HepG2 (cell line): ENCODE results near the gene C9orf85. TPM values are rescaled to one million over a fixed set of nuclear protein-coding genes. Genes with fewer than 3 reads are reported as not detected.

Experiments used
- ATAC-seq: fragments of 200-7000 bp; cut with Tn5 transposase; 3 replicates; pipeline ENCODE4 v1.9.1; 2020; ENCODE audit warnings: mild to moderate bottlenecking, moderate library complexity
- BruUV-seq: library from RNA; stranded (reverse); fragments of 400-500 nt; replicated peaks from 2 replicates; lab custom pipeline; 2021; lab: Mats Ljungman, UMichigan
- CTCF ChIA-PET: fragments of 300-600 bp; formaldehyde crosslinking; extraction: SDS; loops from one replicate; lab custom pipeline; 2021; ENCODE audit warnings: low total read pairs, inconsistent platforms, low intra/inter-chr PET ratio; lab: Yijun Ruan, JAX
- POLR2A ChIA-PET: fragments of 350-600 bp; sonication (Branson Sonifier 250); formaldehyde crosslinking; loops from one replicate; lab custom pipeline; 2020; ENCODE audit warnings: antibody characterized with exemption, inconsistent platforms; lab: Yijun Ruan, JAX
- DNase-seq: peaks from one replicate; pipeline ENCODE4 v3.0.0-alpha.2; 2015; ENCODE audit warnings: low spot score
- FAIRE-seq: peaks from 3 replicates; lab custom pipeline; 2011; peaks lifted over from hg19 to GRCh38; lab: Jason Lieb, UNC
- H2AFZ ChIP-seq: one replicate; pipeline ENCODE4 v1.6.1; 2011; ENCODE audit warnings: low read length, inconsistent platforms
- H3K27ac ChIP-seq: fragments of 300-600 bp; 3 replicates; pipeline ENCODE4 v1.8.0; 2011; ENCODE audit warnings: mixed run types, mild to moderate bottlenecking, mixed read lengths, low read length, inconsistent platforms; ENCODE audit not compliant: insufficient read depth; ENCODE audit errors: extremely low read length
- H3K27me3 ChIP-seq, 2 experiments: fragments of 200-600 bp in 1 of 2; 2 replicates in 1 of 2; 3 replicates in 1 of 2; pipeline versions ENCODE4 v1.6.0 to v1.8.0; 2011; ENCODE audit warnings: low read length in 2 of 2, mild to moderate bottlenecking in 2 of 2, moderate library complexity in 2 of 2, inconsistent platforms in 1 of 2; ENCODE audit not compliant: insufficient read depth in 2 of 2, control insufficient read depth in 1 of 2
- H3K36me3 ChIP-seq, 2 experiments: fragments of 200-600 bp in 1 of 2; replicated peaks in 1 of 2; 2 replicates in 1 of 2; 3 replicates in 1 of 2; pipeline versions ENCODE4 v1.5.1 to v1.8.0; 2011; ENCODE audit warnings: low read length in 2 of 2, inconsistent platforms in 1 of 2; ENCODE audit not compliant: insufficient read depth in 2 of 2, control insufficient read depth in 1 of 2
- H3K4me1 ChIP-seq: 2 replicates; pipeline ENCODE4 v1.5.1; 2012; ENCODE audit warnings: low read length, inconsistent platforms; ENCODE audit not compliant: insufficient read depth
- H3K4me2 ChIP-seq: 2 replicates; pipeline ENCODE4 v1.6.0; 2011; ENCODE audit warnings: low read depth, low read length, inconsistent platforms
- H3K4me3 ChIP-seq, 3 experiments: fragments of 200-600 bp in 1 of 3; sonication (generic), shearing (Covaris generic) in 1 of 3; replicated peaks in 1 of 3; 2 replicates each; pipeline ENCODE4 v1.5.1; 2011 to 2016; ENCODE audit warnings: low read length in 3 of 3, inconsistent platforms in 2 of 3, low read depth in 2 of 3, mild to moderate bottlenecking in 2 of 3, control low read depth in 1 of 3, mixed read lengths in 1 of 3; ENCODE audit not compliant: insufficient read depth in 1 of 3
- H3K79me2 ChIP-seq: one replicate; pipeline ENCODE4 v1.6.1; 2011; ENCODE audit warnings: low read length, inconsistent platforms; ENCODE audit not compliant: insufficient read depth
- H3K9ac ChIP-seq: 2 replicates; pipeline ENCODE4 v1.6.0; 2011; ENCODE audit warnings: mild to moderate bottlenecking, low read depth, low read length, inconsistent platforms; ENCODE audit not compliant: insufficient read depth
- H3K9me3 ChIP-seq: 2 replicates; pipeline ENCODE4 v1.5.1; 2012; ENCODE audit warnings: mild to moderate bottlenecking, low read length
- H4K20me1 ChIP-seq: 2 replicates; pipeline ENCODE4 v1.6.0; 2011; ENCODE audit warnings: inconsistent platforms, mild to moderate bottlenecking, low read length, moderate library complexity; ENCODE audit not compliant: insufficient read depth
- CTCF ChIP-seq: sonication (generic); formaldehyde crosslinking; IDR thresholded peaks from 2 replicates; pipeline ENCODE4 v1.5.0; 2020; ENCODE audit warnings: mild to moderate bottlenecking, missing genetic modification reagents, moderate library complexity
- FOXO1 ChIP-seq: sonication (generic); formaldehyde crosslinking; IDR thresholded peaks from 2 replicates; pipeline ENCODE4 v1.4.0; 2020; ENCODE audit warnings: missing genetic modification reagents
- IRX3 ChIP-seq: sonication (generic); formaldehyde crosslinking; IDR thresholded peaks from 2 replicates; pipeline ENCODE4 v1.8.1; 2023; ENCODE audit warnings: mild to moderate bottlenecking, low read depth, missing genetic modification reagents, borderline replicate concordance
- MLLT10 ChIP-seq: sonication (generic); formaldehyde crosslinking; IDR thresholded peaks from 2 replicates; pipeline ENCODE4 v1.4.0; 2020; ENCODE audit warnings: missing genetic modification reagents
- SMC3 ChIP-seq: IDR thresholded peaks from 2 replicates; pipeline ENCODE4 v1.6.1; 2011; ENCODE audit warnings: low read length, improper control_type of control experiment
- SOX5 ChIP-seq: IDR thresholded peaks from 2 replicates; pipeline ENCODE4 v1.6.1; 2016; ENCODE audit warnings: borderline replicate concordance
- STAG1 ChIP-seq: sonication (generic); formaldehyde crosslinking; IDR thresholded peaks from 2 replicates; pipeline ENCODE4 v1.4.0; 2020; ENCODE audit warnings: missing genetic modification reagents
- TEAD3 ChIP-seq: optimal IDR thresholded peaks from 2 replicates; pipeline ENCODE3; 2016; ENCODE audit warnings: borderline replicate concordance
- ZNF124 ChIP-seq: sonication (generic); formaldehyde crosslinking; IDR thresholded peaks from 2 replicates; pipeline ENCODE4 v1.4.0; 2020; ENCODE audit warnings: missing genetic modification reagents
- WGBS: methylation state at CpG from one replicate; pipeline ENCODE4 v1.1.6; 2017; ENCODE audit warnings: low lambda C conversion rate; 5-methylcytosine and 5-hydroxymethylcytosine counted together
- in situ Hi-C: cut with HindIII; loops from 2 replicates; pipeline ENCODE4 v1.10.0; 2017; ENCODE audit warnings: low pct_unique_long_range_greater_than_20kb; ENCODE audit not compliant: extremely low pct_ligation_motif_present
- intact Hi-C: fragments of 100-400 bp; cut with micrococcal nuclease; formaldehyde crosslinking; loops from one replicate; pipeline ENCODE4 v1.10.0; 2022; ENCODE audit not compliant: unreplicated experiment
- polyA plus RNA-seq, 8 experiments: library from polyadenylated mRNA; depleted of rRNA in 3 of 8; stranded (reverse) in 7 of 8; unstranded in 1 of 8; fragments of >200 nt; fragmentation: Illumina TruSeq in 4 of 8; extraction: Trizol in 4 of 8; gene quantifications; 2 replicates each; pipeline versions ENCODE4 v1.2.1 to v1.2.3, GENCODE V29; 2011 to 2016; ENCODE audit warnings: low read depth in 4 of 8, missing spikeins in 1 of 8, mixed read lengths in 1 of 8; ENCODE audit not compliant: insufficient read depth in 1 of 8
- total RNA-seq, 5 experiments: library from RNA; depleted of rRNA; stranded (reverse); fragments of >200 nt; fragmentation: Illumina TruSeq; extraction: Trizol; gene quantifications; 2 replicates each; pipeline ENCODE4 v1.2.3, GENCODE V29; 2016; ENCODE audit warnings: low read depth in 1 of 5

Gene C9orf85
- total and polyA plus RNA-seq, 2 of the 13 experiments (the other 11 are each of a cell fraction or from before 2014, with no cell fraction given), result 9.9 to 13.9 TPM

- H3K9me3 ChIP-seq, result no peaks in the 10 kb centered on the region
- H3K9ac ChIP-seq, result no peak overlapping the region
- TF ChIP-seq ZNF124 (CRISPR knock-in tag) (no peak), FOXO1 (no peak)
- H3K79me2 ChIP-seq, result no peaks in the 10 kb centered on the region
- ChIA-PET CTCF (no interaction called here), POLR2A (no interaction called here)
- no peaks in the 10 kb centered on the region; the same call in 1 of the 2 replicates for H4K20me1 ChIP-seq
- intact Hi-C loops (loop anchor here (1.0 kb wide), 1 partner anchor 40 kb away; no protein-coding TSS in a partner anchor), in situ Hi-C loops (no loop called here)
- H3K4me1 ChIP-seq, result no peaks in the 10 kb centered on the region
- no peak overlapping the region for H2AFZ ChIP-seq
- DNase-seq (no peak), ATAC-seq (no peak), FAIRE-seq (no peak)
- H3K36me3 ChIP-seq, result no peaks in the 10 kb centered on the region
- H3K4me2 ChIP-seq, result no peak overlapping the region
- H3K27me3 ChIP-seq, result no peaks in the 10 kb centered on the region
- 75% methylated on average over 7 of the region's 7 CpGs for WGBS
- H3K27ac ChIP-seq, result no peak overlapping the region
- H3K4me3 ChIP-seq, result no peak overlapping the region
- BruUV-seq, result no TSS peak
Observed at GRCh38 chr9:71984831-71985281, 73.4 kb downstream of the C9orf85 start.

GRCh38 chr9:71985297-71985911, 74.0 kb downstream of the C9orf85 start:
- H3K79me2 ChIP-seq, result no peaks in the 10 kb centered on the region
- H3K27ac ChIP-seq, result no peak overlapping the region
- in situ Hi-C loops (no loop called here), intact Hi-C loops (loop anchor here (1.0 kb wide), 1 partner anchor 40 kb away; no protein-coding TSS in a partner anchor)
- CTCF ChIA-PET, result interaction anchor here (1.9 kb wide), 1 partner anchor 39 kb away, joined by 7 read pairs; no protein-coding TSS in a partner anchor
- no peaks in the 10 kb centered on the region for H3K27me3 ChIP-seq
- BruUV-seq, result no TSS peak
- WGBS, result 25% methylated on average over 9 of the region's 10 CpGs
- H4K20me1 ChIP-seq, result no peaks in the 10 kb centered on the region; the same call in 1 of the 2 replicates
- H3K4me1 ChIP-seq, result no peaks in the 10 kb centered on the region
- DNase-seq, result peak; percentile 25
- POLR2A ChIA-PET, result no interaction called here
- H3K4me3 ChIP-seq, result no peak overlapping the region
- TF ChIP-seq SOX5 (CRISPR knock-in tag), result no peak
- no peak for TF ChIP-seq IRX3 (CRISPR knock-in tag)
- TF ChIP-seq TEAD3, result peak; percentile 40
- no peak for TF ChIP-seq MLLT10 (CRISPR knock-in tag)
- TF ChIP-seq SMC3, result peak; percentile 27; the same call in 1 of the 2 replicates
- TF ChIP-seq CTCF (CRISPR knock-in tag), result peak; percentile 66
- peak; percentile 53 for TF ChIP-seq STAG1
- H3K9me3 ChIP-seq, result no peaks in the 10 kb centered on the region
- H3K4me2 ChIP-seq, result peak overlapping the region; percentile 36; the same call in 1 of the 2 replicates
- H3K9ac ChIP-seq, result no peak overlapping the region
- H3K36me3 ChIP-seq, result no peaks in the 10 kb centered on the region
- ATAC-seq, result peak; percentile 93
- no peak overlapping the region for H2AFZ ChIP-seq
- peak; percentile 64 for FAIRE-seq
